Lower leg skin (tissue), 3 donors: ENCODE data around the gene SMOC2.

Experiments used
- CTCF ChIP-seq, 3 donors: fragments of 450-650 bp; IDR thresholded peaks; one replicate each; pipeline ENCODE4 v1.5.1; 2016; ENCODE audit warnings: antibody characterized with exemption in 3 of 3, mild to moderate bottlenecking in 3 of 3, moderate library complexity in 2 of 3
- POLR2A ChIP-seq, 2 donors: fragments of 450-650 bp; IDR thresholded peaks; one replicate each; pipeline ENCODE4 v1.6.1; 2016 to 2017; ENCODE audit warnings: antibody characterized with exemption in 2 of 2, mild to moderate bottlenecking in 1 of 2, moderate library complexity in 1 of 2

GRCh38 chr6:168565112-168565511, 124.1 kb downstream of the SMOC2 start:
- TF ChIP-seq CTCF (IDR thresholded peaks at IDR 0.05) (no peak), POLR2A (IDR thresholded peaks at IDR 0.05) (no peak)
